Right lobe of liver (tissue), 6 donors: ENCODE data around the gene GCGR. TPM values are rescaled to one million over a fixed set of nuclear protein-coding genes. Genes with fewer than 3 reads are reported as not detected.

ENCODE experiments used
- ATAC-seq, 4 donors: fragments of 200-7000 bp; cut with Tn5 transposase; one replicate each; pipeline ENCODE4 v1.9.1; 2020; ENCODE audit warnings: mild to moderate bottlenecking in 4 of 4, moderate library complexity in 4 of 4
- DNase-seq, 3 donors: peaks; one replicate each; pipeline ENCODE4 v3.0.0-alpha.2; 2020
- H3K27ac ChIP-seq, 3 donors: fragments of 200-600 bp; one replicate each; pipeline ENCODE4 v1.8.0; 2022
- H3K27me3 ChIP-seq, 2 donors: fragments of 200-600 bp; one replicate each; pipeline ENCODE4 v1.8.0; 2022
- H3K36me3 ChIP-seq, 4 donors: fragments of 200-600 bp; sonication (generic) in 1 of 4; one replicate each; pipeline versions ENCODE4 v1.5.1 to v1.8.0; 2017 to 2022; ENCODE audit warnings: control low read depth in 1 of 4
- H3K4me1 ChIP-seq, 4 donors: fragments of 200-600 bp; sonication (generic) in 1 of 4; one replicate each; pipeline versions ENCODE4 v1.5.1 to v1.8.0; 2017 to 2022; ENCODE audit warnings: control low read depth in 1 of 4
- H3K4me3 ChIP-seq, 3 donors: fragments of 200-600 bp; one replicate each; pipeline ENCODE4 v1.8.0; 2022
- H3K9me3 ChIP-seq, 4 donors: fragments of 200-600 bp; sonication (generic) in 1 of 4; one replicate each; pipeline versions ENCODE4 v1.5.1 to v1.8.0; 2017 to 2022; ENCODE audit warnings: control low read depth in 1 of 4
- POLR2A ChIP-seq: fragments of 450-650 bp; IDR thresholded peaks from one replicate; pipeline ENCODE4 v1.6.1; 2017; ENCODE audit warnings: antibody characterized with exemption, mild to moderate bottlenecking
- WGBS: methylation state at CpG from one replicate; pipeline ENCODE4 v1.1.6; 2018; ENCODE audit warnings: low coverage, low lambda C conversion rate; ENCODE audit not compliant: insufficient coverage; ENCODE audit errors: missing lambda C conversion rate; 5-methylcytosine and 5-hydroxymethylcytosine counted together
- intact Hi-C, 2 donors: fragments of 100-400 bp; cut with DNase I; formaldehyde crosslinking; loops; one replicate each; pipeline versions ENCODE4 v1.11.2 to v1.14.1; 2022
- total RNA-seq, 6 experiments: library from RNA; depleted of rRNA in 2 of 6; stranded (reverse); fragments of >200 nt in 2 of 6; fragmentation: NEBNext Ultra II Directional in 3 of 6; extraction: Animal tissue kit (Norgen Biotek cat#: 25700) in 3 of 6; gene quantifications; one replicate each; pipeline versions ENCODE4 v1.1.0 to v1.2.4, GENCODE V29; 2016 to 2023
- TF ChIP-seq, protein P1 (sequence below), 4 donors: fragments of 200-600 bp in 3 of 4; fragments of 450-650 bp in 1 of 4; IDR thresholded peaks; one replicate each; pipeline versions ENCODE4 v1.5.1 to v1.8.0; 2016 to 2022; ENCODE audit warnings: antibody characterized with exemption in 4 of 4, mild to moderate bottlenecking in 2 of 4
- donor health status: DM: no; HTN: yes; CAD: no.
- donor health status: DM: no; HTN: no; CAD: no.
- donor health status: DM: no; HTN: no; CAD: no.
- donor health status: DM: no; HTN: yes; CAD: no.
- donor health status: DM: no; HTN: yes; CAD: no.

Gene GCGR
- total RNA-seq, 6 experiments from 2014 or later = 39.5 to 146 (median 68.5) TPM

DNA sequence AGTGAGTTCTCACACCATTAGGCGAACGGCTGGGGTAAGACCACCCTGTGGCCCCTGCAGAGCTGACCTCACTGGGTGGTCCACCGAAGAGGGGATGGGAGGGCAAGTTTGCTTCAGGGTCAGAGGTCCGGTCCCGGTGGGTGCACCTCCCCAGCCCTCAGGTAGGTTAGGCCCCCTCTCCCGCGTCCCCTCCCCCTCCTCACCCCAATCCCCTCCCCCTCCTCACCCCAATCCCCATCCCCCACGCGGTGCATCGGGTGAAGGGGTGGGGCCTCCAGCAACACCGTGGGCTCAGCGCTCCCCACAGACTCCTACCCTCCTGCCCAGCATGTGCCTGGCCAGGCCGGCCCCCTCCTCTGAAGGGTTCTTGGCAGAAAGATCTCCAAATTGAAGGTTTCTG lies 15.8 kb downstream of the GCGR start:
- Histone ChIP-seq H3K4me1 (peaks cover 2 to 20% (median 15%) of the 10 kb centered on the region in 4 donors), H3K4me3 (no peak overlapping the region), H3K27me3 (no peaks in the 10 kb centered on the region), H3K9me3 (no peaks in the 10 kb centered on the region), H3K36me3 (no peaks in the 10 kb centered on the region), H3K27ac (no peak overlapping the region)
- no peak for DNase-seq
- no peak for ATAC-seq
- TF ChIP-seq, protein P1, sequence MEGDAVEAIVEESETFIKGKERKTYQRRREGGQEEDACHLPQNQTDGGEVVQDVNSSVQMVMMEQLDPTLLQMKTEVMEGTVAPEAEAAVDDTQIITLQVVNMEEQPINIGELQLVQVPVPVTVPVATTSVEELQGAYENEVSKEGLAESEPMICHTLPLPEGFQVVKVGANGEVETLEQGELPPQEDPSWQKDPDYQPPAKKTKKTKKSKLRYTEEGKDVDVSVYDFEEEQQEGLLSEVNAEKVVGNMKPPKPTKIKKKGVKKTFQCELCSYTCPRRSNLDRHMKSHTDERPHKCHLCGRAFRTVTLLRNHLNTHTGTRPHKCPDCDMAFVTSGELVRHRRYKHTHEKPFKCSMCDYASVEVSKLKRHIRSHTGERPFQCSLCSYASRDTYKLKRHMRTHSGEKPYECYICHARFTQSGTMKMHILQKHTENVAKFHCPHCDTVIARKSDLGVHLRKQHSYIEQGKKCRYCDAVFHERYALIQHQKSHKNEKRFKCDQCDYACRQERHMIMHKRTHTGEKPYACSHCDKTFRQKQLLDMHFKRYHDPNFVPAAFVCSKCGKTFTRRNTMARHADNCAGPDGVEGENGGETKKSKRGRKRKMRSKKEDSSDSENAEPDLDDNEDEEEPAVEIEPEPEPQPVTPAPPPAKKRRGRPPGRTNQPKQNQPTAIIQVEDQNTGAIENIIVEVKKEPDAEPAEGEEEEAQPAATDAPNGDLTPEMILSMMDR (IDR thresholded peaks at IDR 0.05) = no peak
- no peak for TF ChIP-seq POLR2A
- intact Hi-C loops = no loop called here
- 36% methylated on average over 9 of the region's 13 CpGs for WGBS

DNA sequence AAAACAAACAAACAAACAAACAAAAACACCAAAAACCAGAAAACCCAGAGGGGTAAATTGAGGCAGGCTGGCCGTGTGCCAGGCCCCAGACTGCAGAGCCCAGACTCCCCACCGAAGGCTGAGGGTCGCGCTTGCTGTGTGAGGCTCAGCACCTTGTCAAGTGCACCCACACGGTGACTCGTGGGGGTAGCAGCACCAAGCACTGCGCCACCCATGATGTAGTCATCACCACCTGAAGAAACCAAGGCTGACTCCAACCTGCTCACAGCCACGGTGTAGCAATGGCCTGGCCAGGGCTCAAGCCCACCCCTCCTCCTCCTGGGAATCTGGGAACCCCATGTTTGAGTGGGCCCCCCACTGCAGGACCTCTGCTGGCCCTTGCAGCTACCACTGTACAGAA lies 17.2 kb downstream of the GCGR start:
- Histone ChIP-seq H3K4me3 (no peak overlapping the region), H3K27ac (peak overlapping the region; percentile 47 to 91 (median 89)), H3K27me3 (no peaks in the 10 kb centered on the region), H3K9me3 (no peaks in the 10 kb centered on the region), H3K4me1 (peaks cover 2 to 20% (median 15%) of the 10 kb centered on the region in 4 donors), H3K36me3 (no peaks in the 10 kb centered on the region)
- intact Hi-C loops = no loop called here
- no peak for TF ChIP-seq POLR2A
- TF ChIP-seq, protein P1 (IDR thresholded peaks at IDR 0.05) = no peak
- DNase-seq (no peak), ATAC-seq (no peak)
- 33% methylated on average over 1 of the region's 8 CpGs for WGBS

DNA sequence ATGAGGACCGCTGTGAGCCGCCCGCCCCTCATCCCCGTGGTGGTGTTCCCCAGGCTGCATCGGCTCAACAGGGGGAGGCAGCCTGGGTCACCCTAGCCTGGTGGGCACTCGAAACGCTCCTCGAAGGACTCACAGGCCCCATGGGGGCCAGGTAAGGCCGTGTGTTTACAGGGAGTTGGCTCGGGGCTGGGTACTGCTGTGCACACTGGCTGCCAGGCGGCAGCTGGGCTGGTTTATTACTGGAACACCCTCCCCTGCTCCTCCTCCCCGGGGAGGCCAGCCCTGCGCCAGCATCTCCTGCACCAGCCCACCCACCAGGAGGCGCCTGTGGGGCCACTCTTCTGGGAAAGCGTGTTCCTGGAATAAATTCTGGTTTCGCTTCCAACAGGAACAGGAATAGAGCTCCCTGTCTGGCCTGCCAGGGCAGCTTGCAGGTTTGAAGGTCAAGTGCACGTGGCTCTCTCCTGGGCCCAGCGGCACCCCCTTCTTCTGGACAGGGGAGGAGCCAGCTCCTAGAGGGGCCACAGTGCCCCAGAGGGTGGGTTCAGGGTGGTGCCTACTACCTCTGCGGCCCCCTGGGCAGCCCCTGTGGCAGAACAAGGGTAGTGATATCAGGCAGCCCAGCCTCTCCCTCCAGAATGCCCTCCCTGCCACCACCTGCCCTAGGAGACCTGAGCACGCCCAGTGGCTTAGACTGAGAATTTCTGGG lies 17.8 kb downstream of the GCGR start:
- no peak for TF ChIP-seq POLR2A
- TF ChIP-seq, protein P1 (IDR thresholded peaks at IDR 0.05) = peak; percentile 73 to 88 (median 82)
- H3K4me1 ChIP-seq = peaks cover 2 to 20% (median 15%) of the 10 kb centered on the region in 4 donors
- peak; percentile 93 to 94 (median 94) for DNase-seq
- H3K27me3 ChIP-seq = no peaks in the 10 kb centered on the region
- intact Hi-C loops = no loop called here
- H3K9me3 ChIP-seq = no peaks in the 10 kb centered on the region
- H3K4me3 ChIP-seq = no peak overlapping the region
- ATAC-seq = peak; percentile 93 to 96 (median 94)
- H3K27ac ChIP-seq = peak overlapping the region; percentile 83 to 91 (median 89)
- 28% methylated on average over 5 of the region's 20 CpGs for WGBS
- H3K36me3 ChIP-seq = no peaks in the 10 kb centered on the region

DNA sequence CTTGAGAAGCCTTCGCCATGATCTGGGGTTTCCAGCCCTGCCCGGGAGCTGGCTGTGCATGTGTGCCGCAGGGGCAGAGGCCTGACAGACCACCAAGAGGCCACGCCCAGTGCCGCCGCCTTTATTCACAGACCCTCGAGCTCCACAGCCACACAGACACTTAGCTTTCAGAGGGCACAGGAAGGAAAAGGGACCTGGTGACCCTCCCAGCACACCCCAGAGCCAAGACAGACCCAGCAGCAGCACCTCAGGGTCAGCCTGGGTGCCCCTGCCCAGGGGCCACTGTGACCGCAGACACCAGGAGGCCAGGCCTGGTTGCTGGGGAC lies 18.3 kb downstream of the GCGR start:
- no peak for ATAC-seq

More for the DNA sequence above, 18.3 kb downstream of the GCGR start:
- intact Hi-C loops = no loop called here
- peaks cover 2 to 20% (median 15%) of the 10 kb centered on the region in 4 donors for H3K4me1 ChIP-seq
- no CpG with 5 or more reads among the region's 8 CpGs for WGBS
- no peak overlapping the region for H3K4me3 ChIP-seq
- no peak for TF ChIP-seq POLR2A
- TF ChIP-seq, protein P1 (IDR thresholded peaks at IDR 0.05) = no peak
- H3K9me3 ChIP-seq = no peaks in the 10 kb centered on the region
- no peaks in the 10 kb centered on the region for H3K27me3 ChIP-seq
- H3K27ac ChIP-seq = peak overlapping the region; percentile 83 to 91 (median 89)
- H3K36me3 ChIP-seq = no peaks in the 10 kb centered on the region
- DNase-seq = no peak
